GM12873 (cell line): ENCODE results near the gene ERBB2.

Source experiments
- TF ChIP-seq, protein P1 (sequence below): IDR thresholded peaks from 2 replicates; pipeline ENCODE4 v1.5.1; 2012; ENCODE audit warnings: low read depth, mild to moderate bottlenecking, moderate library complexity, low read length, control low read depth; ENCODE audit not compliant: insufficient read depth; ENCODE audit errors: missing control alignments

Gene ERBB2

DNA sequence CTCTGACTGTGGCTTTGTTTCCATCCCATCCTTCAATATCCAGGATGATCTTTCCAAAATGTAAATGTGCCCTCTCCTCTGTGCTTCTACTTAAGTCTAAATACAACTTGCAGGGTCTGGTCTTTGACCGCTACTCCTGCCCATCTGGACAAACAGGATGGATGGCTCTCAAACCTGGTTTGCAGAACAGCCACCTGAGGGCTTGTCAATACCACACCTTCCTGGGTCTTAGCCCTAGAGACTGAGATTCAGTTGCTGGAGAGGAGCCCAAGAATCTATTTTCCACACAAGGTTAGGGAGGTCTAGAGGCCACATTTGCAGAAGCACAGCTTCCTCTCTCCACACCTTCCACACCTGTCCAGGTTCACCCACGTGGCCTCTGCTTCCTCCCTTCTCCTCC lies 36.0 kb downstream of the ERBB2 start:
- TF ChIP-seq, protein P1, sequence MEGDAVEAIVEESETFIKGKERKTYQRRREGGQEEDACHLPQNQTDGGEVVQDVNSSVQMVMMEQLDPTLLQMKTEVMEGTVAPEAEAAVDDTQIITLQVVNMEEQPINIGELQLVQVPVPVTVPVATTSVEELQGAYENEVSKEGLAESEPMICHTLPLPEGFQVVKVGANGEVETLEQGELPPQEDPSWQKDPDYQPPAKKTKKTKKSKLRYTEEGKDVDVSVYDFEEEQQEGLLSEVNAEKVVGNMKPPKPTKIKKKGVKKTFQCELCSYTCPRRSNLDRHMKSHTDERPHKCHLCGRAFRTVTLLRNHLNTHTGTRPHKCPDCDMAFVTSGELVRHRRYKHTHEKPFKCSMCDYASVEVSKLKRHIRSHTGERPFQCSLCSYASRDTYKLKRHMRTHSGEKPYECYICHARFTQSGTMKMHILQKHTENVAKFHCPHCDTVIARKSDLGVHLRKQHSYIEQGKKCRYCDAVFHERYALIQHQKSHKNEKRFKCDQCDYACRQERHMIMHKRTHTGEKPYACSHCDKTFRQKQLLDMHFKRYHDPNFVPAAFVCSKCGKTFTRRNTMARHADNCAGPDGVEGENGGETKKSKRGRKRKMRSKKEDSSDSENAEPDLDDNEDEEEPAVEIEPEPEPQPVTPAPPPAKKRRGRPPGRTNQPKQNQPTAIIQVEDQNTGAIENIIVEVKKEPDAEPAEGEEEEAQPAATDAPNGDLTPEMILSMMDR = no peak

DNA sequence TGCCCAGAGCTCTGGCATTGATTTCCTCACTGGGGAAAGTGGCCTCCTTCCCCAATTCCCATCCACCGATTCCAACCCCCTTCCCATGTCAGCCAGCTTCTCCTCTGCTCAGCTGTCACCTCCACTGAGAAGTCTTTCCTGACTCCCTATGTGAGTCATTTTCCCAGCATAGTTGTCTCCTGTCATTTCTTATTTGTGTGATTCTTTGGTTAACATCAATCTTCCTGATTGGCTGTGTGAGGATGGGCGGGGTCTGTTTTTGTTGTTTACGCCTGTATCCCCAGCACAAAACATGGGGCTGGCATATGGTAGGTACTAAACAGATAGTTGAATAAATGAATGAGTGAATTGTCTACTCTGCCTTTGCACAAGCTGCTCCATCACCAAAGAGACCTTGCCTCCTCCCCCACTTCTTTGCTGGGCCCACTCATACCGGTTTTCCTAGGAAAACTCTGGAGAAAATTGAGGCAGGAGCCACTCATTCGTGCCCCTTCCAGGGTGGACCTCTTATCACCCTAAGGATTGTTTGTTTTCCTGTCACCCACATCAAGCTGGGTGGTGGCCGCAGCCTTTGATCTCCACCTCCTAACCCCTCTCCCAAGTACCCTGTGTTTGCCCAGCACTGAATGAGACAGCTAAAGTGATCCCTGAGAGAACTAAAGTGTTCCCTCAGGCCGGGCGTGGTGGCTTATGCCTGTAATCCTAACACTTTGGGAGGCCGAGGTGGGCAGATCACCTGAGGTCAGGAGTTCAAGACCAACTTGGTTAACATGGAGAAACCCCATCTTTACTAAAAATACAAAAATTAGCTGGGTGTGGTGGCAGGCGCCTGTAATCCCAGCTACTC lies 36.7 kb downstream of the ERBB2 start:
- TF ChIP-seq, protein P1 = no peak

DNA sequence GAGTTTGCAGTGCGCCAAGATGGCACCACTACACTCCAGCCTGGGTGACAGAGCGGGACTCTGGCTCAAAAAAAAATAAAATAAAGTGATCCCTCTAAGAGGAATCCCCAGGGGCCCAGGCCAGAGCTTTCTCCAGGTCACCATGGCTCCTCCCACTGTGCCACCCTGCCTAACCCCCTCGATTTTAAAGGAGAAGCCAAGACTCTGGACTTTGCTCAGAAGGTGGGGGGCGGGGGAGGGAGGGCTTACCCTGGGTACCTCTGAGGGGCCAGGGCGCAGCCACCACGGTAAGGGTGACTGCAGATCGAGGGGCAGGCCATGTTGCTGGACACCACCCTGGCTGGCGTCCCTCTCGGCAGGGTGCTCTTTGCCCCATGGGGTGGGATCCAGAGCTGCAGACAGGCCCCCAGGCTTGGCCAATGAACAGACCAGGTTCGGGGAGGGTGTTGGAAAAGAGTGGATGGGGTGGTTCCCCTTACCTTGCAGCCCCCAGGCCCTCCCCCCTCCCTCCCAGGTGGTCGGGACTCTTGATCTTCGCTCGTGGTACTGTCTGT lies 37.4 kb downstream of the ERBB2 start:
- TF ChIP-seq, protein P1 = no peak

DNA sequence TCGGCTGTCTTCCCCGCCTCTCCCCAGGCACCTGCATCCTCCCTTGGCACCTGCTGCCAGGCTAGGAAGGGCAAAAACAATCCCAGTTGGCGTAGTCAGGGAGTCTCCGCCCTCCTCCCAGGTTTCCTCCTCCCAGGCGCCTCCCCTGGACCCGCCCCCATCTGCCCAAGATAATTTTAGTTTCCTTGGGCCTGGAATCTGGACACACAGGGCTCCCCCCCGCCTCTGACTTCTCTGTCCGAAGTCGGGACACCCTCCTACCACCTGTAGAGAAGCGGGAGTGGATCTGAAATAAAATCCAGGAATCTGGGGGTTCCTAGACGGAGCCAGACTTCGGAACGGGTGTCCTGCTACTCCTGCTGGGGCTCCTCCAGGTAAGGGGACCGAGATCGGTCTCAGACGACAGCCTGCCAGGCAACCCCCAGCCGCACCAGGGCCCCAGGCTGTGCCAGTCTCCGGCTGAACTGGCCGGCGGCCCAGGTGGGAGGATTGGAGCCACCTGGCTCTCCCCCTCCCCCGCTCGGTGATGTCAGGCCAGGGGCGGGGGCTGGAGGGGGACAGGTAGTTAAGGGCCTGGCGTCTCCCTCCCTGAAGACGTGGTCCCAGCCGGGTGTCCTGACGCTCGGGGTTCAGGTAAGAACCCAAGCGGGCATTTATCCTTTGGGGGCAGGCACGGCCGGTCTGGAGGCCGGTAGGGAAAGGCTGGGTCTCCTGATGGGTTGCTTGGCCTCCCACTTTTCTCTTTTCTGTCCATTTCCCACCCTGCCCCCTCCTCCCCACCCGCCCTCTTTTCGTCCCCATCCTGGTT lies 38.1 kb downstream of the ERBB2 start, which contains the start of gene GRB7:
TSS of gene GRB7 (plus strand) at position 179 of the 808 bp plus-strand sequence. CDS start 4,364 bp downstream, outside the sequence.
- TF ChIP-seq, protein P1 = no peak

DNA sequence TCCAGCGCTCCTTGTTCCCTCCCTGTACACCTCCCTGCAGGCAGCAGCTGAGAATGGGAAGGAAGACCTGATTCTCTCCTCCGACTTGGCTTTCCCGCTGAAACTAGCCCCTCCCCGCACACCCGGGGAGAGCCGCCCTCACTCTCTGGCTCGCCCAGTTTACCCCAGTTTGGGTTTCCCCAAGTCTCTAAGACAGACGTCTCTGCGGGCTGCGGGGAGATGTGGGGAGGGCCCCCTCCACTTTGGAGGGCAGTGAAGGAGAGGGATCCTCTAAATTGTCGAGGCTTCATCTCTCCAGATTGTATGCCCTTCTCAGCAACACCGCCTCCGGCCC lies 38.7 kb downstream of the ERBB2 start:
- TF ChIP-seq, protein P1 = no peak

DNA sequence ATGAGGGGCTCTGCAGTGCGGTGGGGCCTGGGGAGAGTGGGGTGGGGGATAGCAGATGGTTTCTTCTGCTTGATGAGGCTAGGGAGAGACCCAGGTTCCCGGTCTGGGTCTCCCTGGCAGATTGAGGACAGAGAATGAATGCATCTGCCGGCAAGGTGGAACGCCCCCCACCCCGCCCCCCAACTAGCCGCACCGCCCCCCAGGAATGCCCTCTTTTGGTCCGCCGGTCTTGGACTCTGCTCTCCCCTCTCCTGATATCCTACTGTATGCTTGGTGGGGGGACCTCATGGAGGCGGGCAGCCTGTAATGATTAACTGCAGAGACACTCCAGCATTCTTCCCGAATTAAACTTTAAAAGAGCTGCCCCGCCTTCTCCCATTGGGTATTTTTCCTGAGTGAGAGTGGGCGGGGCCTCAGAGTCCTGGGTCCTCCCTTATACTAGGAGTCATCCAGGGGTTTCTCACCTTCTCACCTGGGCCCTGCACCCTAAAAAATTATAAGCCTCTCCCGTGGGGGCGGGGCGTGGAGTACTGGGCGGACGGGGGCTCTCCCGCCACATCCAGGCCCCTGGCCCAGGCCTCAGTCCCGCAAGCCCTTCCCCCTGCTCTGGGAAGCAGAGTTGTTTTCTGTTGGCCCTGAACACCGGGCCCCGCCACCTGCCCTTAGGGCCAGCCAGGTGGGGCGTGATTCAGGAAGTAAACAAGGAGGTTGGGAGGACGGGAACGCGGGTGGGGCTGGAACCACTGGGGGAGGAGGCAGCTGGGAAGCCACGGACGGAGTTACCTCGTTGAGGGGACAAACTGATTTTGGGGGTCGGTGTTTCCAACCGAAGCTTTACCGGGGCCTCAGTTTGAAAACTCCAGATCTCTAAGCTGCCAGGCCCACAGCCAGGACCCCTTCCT lies 39.4 kb downstream of the ERBB2 start:
- TF ChIP-seq, protein P1 = no peak

DNA sequence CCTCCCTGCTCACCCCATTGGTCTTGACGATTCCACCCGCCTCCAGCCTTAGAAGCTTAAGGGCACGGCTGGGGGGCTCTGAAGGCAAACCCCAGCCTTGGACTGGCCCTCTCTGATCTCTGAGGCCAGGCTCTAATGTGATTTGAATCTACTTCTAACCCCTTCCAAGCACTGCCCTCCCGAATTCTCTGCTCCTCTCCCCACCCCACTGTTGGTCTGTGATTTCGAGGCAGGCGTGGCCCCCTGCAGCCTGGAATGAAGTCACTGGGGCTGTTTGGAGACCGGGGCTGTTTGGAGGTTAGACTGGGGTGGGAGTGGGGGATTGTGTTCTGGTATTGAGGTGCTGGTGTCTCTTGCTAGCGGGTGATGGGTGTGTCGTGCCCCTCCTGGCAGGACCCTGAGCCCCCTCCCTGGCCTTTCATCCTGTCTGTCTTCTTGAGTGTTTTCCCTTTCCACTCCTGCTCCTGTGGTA lies 40.1 kb downstream of the ERBB2 start:
- TF ChIP-seq, protein P1 = no peak
